IMR-90 (cell line): ENCODE measurements around the gene AMPD3. TPM values are rescaled to one million over a fixed set of nuclear protein-coding genes. Genes with fewer than 3 reads are reported as not detected.
A peak's percentile ranks its signal among the peaks of the same experiment; 100 is the strongest.

Experiments used
- ATAC-seq: fragments of 200-7000 bp; cut with Tn5 transposase; 2 replicates; pipeline ENCODE4 v1.9.1; 2020; ENCODE audit warnings: low read depth, mild to moderate bottlenecking, moderate library complexity
- BruUV-seq: library from RNA; stranded (reverse); fragments of 400-500 nt; replicated peaks from 2 replicates; lab custom pipeline; 2021; lab: Mats Ljungman, UMichigan
- CTCF ChIA-PET: fragments of 300-600 bp; formaldehyde crosslinking; extraction: SDS; loops from one replicate; lab custom pipeline; 2021; ENCODE audit warnings: antibody characterized with exemption; lab: Yijun Ruan, JAX
- POLR2A ChIA-PET: fragments of 300-600 bp; sonication (Branson Sonifier 250); formaldehyde crosslinking; loops from one replicate; lab custom pipeline; 2022; ENCODE audit warnings: antibody characterized with exemption; ENCODE audit not compliant: unreplicated experiment; lab: Charles Lee
- DNase-seq: peaks from one replicate; pipeline ENCODE4 v3.0.0; 2013
- H2AFZ ChIP-seq: replicated peaks from 2 replicates; pipeline ENCODE3; 2013; ENCODE audit warnings: low read length, mild to moderate bottlenecking; ENCODE audit not compliant: poor library complexity
- H2AK5ac ChIP-seq: 2 replicates; pipeline ENCODE4 v1.6.1; 2013; ENCODE audit warnings: low read depth, low read length, inconsistent platforms
- H2AK9ac ChIP-seq: replicated peaks from 2 replicates; pipeline ENCODE3; 2013; ENCODE audit warnings: mild to moderate bottlenecking, low read depth, low read length, moderate library complexity; ENCODE audit not compliant: poor library complexity
- H2BK120ac ChIP-seq: 2 replicates; pipeline ENCODE4 v1.6.1; 2013; ENCODE audit warnings: low read depth, low read length, inconsistent platforms
- H2BK15ac ChIP-seq: 3 replicates; pipeline ENCODE4 v1.6.1; 2013; ENCODE audit warnings: low read depth, low read length, inconsistent platforms
- H2BK20ac ChIP-seq: 2 replicates; pipeline ENCODE4 v1.6.1; 2013; ENCODE audit warnings: low read depth, mild to moderate bottlenecking, inconsistent platforms, low read length, moderate library complexity
- H2BK5ac ChIP-seq: 2 replicates; pipeline ENCODE4 v1.6.1; 2013; ENCODE audit warnings: mild to moderate bottlenecking, low read depth, low read length, inconsistent platforms; ENCODE audit not compliant: poor library complexity, severe bottlenecking
- H3K14ac ChIP-seq: replicated peaks from 2 replicates; pipeline ENCODE4 v1.6.1; 2013; ENCODE audit warnings: low read depth, low read length, inconsistent platforms
- H3K18ac ChIP-seq: 2 replicates; pipeline ENCODE4 v1.6.1; 2013; ENCODE audit warnings: low read depth, low read length, control low read depth
- H3K23ac ChIP-seq: 2 replicates; pipeline ENCODE4 v1.6.1; 2013; ENCODE audit warnings: low read depth, low read length, inconsistent platforms
- H3K27ac ChIP-seq: 2 replicates; pipeline ENCODE4 v1.5.1; 2013; ENCODE audit warnings: mild to moderate bottlenecking, control low read depth, low read length; ENCODE audit not compliant: insufficient read depth
- H3K27me3 ChIP-seq: 2 replicates; pipeline ENCODE4 v1.6.1; 2013; ENCODE audit warnings: low read length; ENCODE audit not compliant: control insufficient read depth, insufficient read depth
- H3K36me3 ChIP-seq: 2 replicates; pipeline ENCODE4 v1.6.1; 2013; ENCODE audit warnings: low read length, mixed read lengths; ENCODE audit not compliant: control insufficient read depth, insufficient read depth
- H3K4ac ChIP-seq: 2 replicates; pipeline ENCODE4 v1.6.1; 2013; ENCODE audit warnings: low read depth, low read length, inconsistent platforms
- H3K4me1 ChIP-seq: 2 replicates; pipeline ENCODE4 v1.6.1; 2013; ENCODE audit warnings: low read length, mixed read lengths; ENCODE audit not compliant: control insufficient read depth, insufficient read depth
- H3K4me2 ChIP-seq: 2 replicates; pipeline ENCODE4 v1.6.1; 2013; ENCODE audit warnings: low read depth, mild to moderate bottlenecking, control low read depth, low read length, moderate library complexity
- H3K4me3 ChIP-seq: 2 replicates; pipeline ENCODE4 v1.5.1; 2013; ENCODE audit warnings: low read depth, mild to moderate bottlenecking, control low read depth, low read length, moderate library complexity; ENCODE audit not compliant: insufficient read depth
- H3K56ac ChIP-seq: 2 replicates; pipeline ENCODE4 v1.6.1; 2013; ENCODE audit warnings: low read length, inconsistent platforms; ENCODE audit not compliant: insufficient read depth; ENCODE audit errors: extremely low read depth
- H3K79me1 ChIP-seq, 2 experiments: 2 replicates each; pipeline ENCODE4 v1.6.1; 2013; ENCODE audit warnings: low read length in 2 of 2, inconsistent platforms in 1 of 2, low read depth in 1 of 2
- H3K9ac ChIP-seq: 2 replicates; pipeline ENCODE4 v1.6.1; 2013; ENCODE audit warnings: low read depth, low read length, control low read depth
- H3K9me1 ChIP-seq: 2 replicates; pipeline ENCODE4 v1.6.1; 2013; ENCODE audit warnings: low read length, inconsistent platforms; ENCODE audit not compliant: insufficient read depth
- H3K9me3 ChIP-seq: 2 replicates; pipeline ENCODE4 v1.6.1; 2013; ENCODE audit warnings: low read length; ENCODE audit not compliant: control insufficient read depth, insufficient read depth
- H4K20me1 ChIP-seq: 2 replicates; pipeline ENCODE4 v1.6.1; 2013; ENCODE audit warnings: low read length, inconsistent platforms; ENCODE audit not compliant: insufficient read depth
- H4K5ac ChIP-seq: 2 replicates; pipeline ENCODE4 v1.6.1; 2013; ENCODE audit warnings: mild to moderate bottlenecking, low read depth, low read length, control low read depth
- H4K8ac ChIP-seq, 2 experiments: 2 replicates each; pipeline ENCODE4 v1.6.1; 2013; ENCODE audit warnings: low read depth in 2 of 2, low read length in 2 of 2, control low read depth in 1 of 2, inconsistent platforms in 1 of 2
- H4K91ac ChIP-seq: 2 replicates; pipeline ENCODE4 v1.6.1; 2013; ENCODE audit warnings: low read depth, low read length, inconsistent platforms; ENCODE audit not compliant: insufficient read depth
- CEBPB ChIP-seq: IDR thresholded peaks from 2 replicates; pipeline ENCODE4 v1.6.1; 2012; ENCODE audit warnings: low read depth, low read length, improper control_type of control experiment
- NFE2L2 ChIP-seq: fragments of 150-350 bp; IDR thresholded peaks from 2 replicates; pipeline ENCODE4 v1.6.1; 2016; ENCODE audit warnings: low read depth, mild to moderate bottlenecking, low read length
- WGBS, 2 experiments: methylation state at CpG; one replicate each; pipeline versions ENCODE4 v1.1.5 to v1.1.7; 2013; ENCODE audit warnings: missing lambda C conversion rate in 2 of 2; ENCODE audit not compliant: insufficient read length in 1 of 2; ENCODE audit errors: extremely low coverage in 2 of 2; 5-methylcytosine and 5-hydroxymethylcytosine counted together
- dilution Hi-C: fragments of 300-500 bp; cut with HindIII; formaldehyde crosslinking; loops from one replicate; pipeline ENCODE4 v1.14.3; 2018; ENCODE audit warnings: low sequenced_read_pairs; ENCODE audit not compliant: unreplicated experiment
- in situ Hi-C: fragments of 300-500 bp; cut with MboI; formaldehyde crosslinking; loops from 3 replicates; pipeline ENCODE4 v1.14.3; 2019; ENCODE audit warnings: low sequenced_read_pairs, inconsistent platforms, mixed read lengths
- intact Hi-C: fragments of 100-400 bp; cut with micrococcal nuclease; formaldehyde crosslinking; loops from 2 replicates; pipeline ENCODE4 v1.10.0; 2022
- polyA plus RNA-seq, 3 experiments: library from polyadenylated mRNA; depleted of rRNA; stranded (reverse); fragments of >200 nt; gene quantifications; 2 replicates each; pipeline ENCODE4 v1.2.3, GENCODE V29; 2012; ENCODE audit warnings: low replicate concordance in 1 of 3
- total RNA-seq: library from RNA; depleted of rRNA; stranded (reverse); fragments of >200 nt; gene quantifications from 2 replicates; pipeline ENCODE4 v1.2.3, GENCODE V29; 2012

The AMPD3 gene
- total and polyA plus RNA-seq, 2 of the 4 experiments (the other 2 are of a cell fraction): 8.6 to 12.1 TPM

- ChIA-PET POLR2A (no interaction called here), CTCF (no interaction called here)
- Histone ChIP-seq H2BK5ac (no peak overlapping the region), H3K9me3 (no peaks in the 10 kb centered on the region), H3K18ac (no peak overlapping the region), H3K4me3 (no peak overlapping the region), H3K4me2 (no peak overlapping the region), H3K79me1 (no peaks in the 10 kb centered on the region), H2AK5ac (no peak overlapping the region), H4K8ac (no peak overlapping the region), H2AFZ (no peak overlapping the region), H3K56ac (no peak overlapping the region), H3K4ac (no peak overlapping the region), H3K4me1 (peaks cover 3% of the 10 kb centered on the region), H4K5ac (no peak overlapping the region), H3K27ac (no peak overlapping the region), H4K20me1 (peaks cover 3% of the 10 kb centered on the region; the same call in 1 of the 2 replicates), H3K9ac (no peak overlapping the region), H2BK120ac (no peak overlapping the region), H3K36me3 (no peaks in the 10 kb centered on the region), H3K14ac (no peak overlapping the region), H2AK9ac (no peak overlapping the region), H2BK20ac (no peak overlapping the region), H4K91ac (no peak overlapping the region), H3K27me3 (no peaks in the 10 kb centered on the region), H3K23ac (no peak overlapping the region), H3K9me1 (peaks cover 9% of the 10 kb centered on the region), H2BK15ac (no peak overlapping the region)
- TF ChIP-seq NFE2L2: no peak
- peak; percentile 81 for TF ChIP-seq CEBPB
- dilution Hi-C loops: no loop called here
- DNase-seq (no peak), ATAC-seq (no peak)
- no TSS peak for BruUV-seq
- WGBS, 2 experiments: no CpG with 5 or more reads among the region's 4 CpGs
- intact Hi-C loops: no loop called here
- in situ Hi-C loops: no loop called here
These were observed 11.3 kb upstream of the AMPD3 start for GRCh38 chr11:10443721-10444235.
